T-helper 2 cell treated with Interferon-gamma antibody and Interleukin-4, amounts not matched to agents 100 ng/mL and 5 ng/mL, for 36 hours (primary cell): ENCODE results near the gene CAVIN1. TPM values are rescaled to one million over a fixed set of nuclear protein-coding genes. Genes with fewer than 3 reads are reported as not detected.
"Not testable (repeated sequence)": the region's sequence is repeated elsewhere in the genome, so short reads cannot be mapped to it uniquely, and the experiment has no call there.

ENCODE experiments used
- intact Hi-C: fragments of 100-400 bp; cut with micrococcal nuclease; formaldehyde crosslinking; loops from one replicate; pipeline ENCODE4 v1.15.1; 2023
- total RNA-seq: library from RNA; stranded (reverse); gene quantifications from 2 replicates; pipeline ENCODE4 v1.2.3, GENCODE V29; 2022

Gene CAVIN1
- total RNA-seq, 1 donor from 2014 or later = 3.5 TPM

DNA sequence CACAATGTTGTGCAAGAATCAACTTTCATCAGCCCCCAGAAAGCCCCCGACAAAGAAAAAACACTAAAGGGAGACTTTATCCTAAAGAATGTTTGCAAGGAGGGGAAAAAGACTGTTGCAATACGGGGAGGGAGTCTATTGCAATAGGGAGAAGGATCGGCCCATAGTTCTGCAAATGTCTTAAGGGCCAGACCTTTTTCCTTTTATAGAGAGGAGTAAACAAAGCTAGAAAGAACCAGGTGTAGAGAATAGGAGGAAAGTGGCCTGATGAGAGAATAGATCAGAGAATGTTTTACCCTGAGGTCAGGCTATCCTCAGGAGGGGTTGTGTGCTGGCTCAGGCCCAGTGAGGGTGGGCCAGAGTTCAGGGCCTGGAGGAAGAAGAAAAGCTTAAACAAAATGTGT is 8.7 kb upstream of the CAVIN1 start:
- intact Hi-C loops = no loop called here

DNA sequence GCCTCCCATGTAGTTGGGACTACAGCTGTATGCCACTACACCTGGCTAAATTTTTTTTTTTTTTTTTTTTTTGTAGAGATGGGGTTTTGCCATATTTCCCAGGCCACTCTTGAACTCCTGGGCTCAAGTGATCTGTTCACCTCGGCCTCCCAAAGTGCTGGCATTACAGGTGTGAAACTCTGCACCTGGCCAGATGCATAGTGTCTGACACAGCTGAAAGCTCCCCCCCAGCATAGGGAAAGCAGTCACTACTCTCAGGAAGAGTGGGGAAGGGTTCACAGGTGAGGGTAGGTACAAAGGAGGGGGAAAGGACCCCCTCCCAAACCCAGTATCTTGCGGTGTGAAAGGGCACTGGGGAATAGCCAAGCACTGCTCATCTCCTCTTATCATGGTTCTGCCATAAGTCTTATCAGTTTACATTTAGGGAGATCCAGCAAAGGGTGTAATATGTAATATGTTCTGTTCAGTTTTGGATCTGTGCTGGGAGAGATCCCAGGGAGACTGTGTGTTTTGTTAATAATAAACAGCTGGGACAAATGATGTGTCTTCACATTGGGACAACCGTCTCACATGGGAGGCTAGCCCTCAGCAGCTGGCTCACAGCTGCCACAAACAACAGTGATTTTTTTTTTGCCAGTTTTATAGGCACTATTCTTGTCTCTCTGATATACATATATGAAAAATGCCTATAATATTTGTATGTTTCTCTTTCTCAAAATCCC is 6.8 kb upstream of the CAVIN1 start:
- intact Hi-C loops = no loop called here

DNA sequence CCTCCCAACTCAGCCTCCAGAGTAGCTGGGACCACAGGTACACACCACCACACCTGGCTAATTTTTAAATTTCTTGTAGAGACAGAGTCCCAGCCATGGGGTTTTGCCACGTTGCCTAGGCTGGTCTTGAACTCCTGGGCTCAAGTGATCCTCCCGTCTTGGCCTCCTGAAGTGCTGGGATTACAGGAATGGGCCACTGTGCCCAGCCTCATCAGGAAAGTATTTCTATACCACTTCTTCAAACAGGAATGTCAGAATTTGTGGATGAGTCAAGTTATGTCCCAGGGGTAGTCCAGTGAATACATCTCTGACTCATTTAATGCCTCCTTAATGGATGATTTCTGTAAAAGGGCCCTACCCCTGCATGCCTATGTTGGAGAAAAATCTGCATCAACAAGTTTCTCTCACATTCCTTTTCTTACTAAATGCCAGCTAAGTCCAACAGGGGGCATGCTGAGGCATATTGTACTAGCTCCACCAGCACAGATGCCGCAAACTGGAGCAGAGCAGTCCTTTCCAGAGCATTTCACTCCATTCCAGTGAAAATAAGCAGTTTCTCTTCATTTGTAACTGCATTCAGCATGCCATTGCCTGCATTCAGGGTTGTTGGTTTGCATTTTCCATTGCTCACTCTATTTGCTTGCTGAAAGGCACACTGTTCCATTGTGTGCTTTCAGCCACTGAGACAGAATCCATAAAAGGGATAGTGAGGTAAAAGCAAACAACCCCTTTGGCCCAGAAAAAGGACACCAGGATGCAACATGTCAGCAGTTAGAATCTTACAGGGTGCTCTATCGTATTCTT is 5.3 kb upstream of the CAVIN1 start:
- intact Hi-C loops = loop anchor here (1.0 kb wide), 2 partner anchors 89 to 99 kb away; no protein-coding TSS in a partner anchor

DNA sequence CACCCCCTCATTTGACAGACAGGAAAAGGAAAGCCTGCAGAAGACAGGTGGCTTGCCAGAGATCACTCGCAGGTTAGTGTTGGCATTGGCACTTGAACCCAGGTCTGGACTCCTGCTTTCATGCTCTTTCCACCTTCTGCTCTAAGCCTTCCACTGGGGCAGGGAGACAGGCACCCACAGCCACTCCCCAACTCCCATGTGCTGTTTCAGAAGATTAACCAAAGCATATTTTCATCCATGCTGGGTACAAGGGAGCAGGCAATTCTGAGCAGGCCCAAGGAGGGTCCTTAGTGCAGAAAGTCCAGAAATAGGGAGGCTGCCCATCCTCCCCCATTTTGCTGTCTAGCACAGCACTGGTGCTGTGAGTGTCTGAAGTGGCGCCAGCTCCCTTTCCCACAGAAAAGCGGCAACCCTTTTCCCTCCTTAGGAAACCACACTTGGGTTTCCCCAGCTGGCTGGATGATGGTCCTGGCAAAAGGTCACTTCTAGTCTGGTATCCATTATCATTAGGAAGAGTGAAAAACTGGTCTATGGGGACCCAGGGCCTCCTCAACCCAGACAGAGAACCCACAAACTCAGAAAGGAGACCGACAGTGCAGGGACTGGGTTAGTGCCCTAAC is 2.0 kb upstream of the CAVIN1 start:
- intact Hi-C loops = no loop called here

DNA sequence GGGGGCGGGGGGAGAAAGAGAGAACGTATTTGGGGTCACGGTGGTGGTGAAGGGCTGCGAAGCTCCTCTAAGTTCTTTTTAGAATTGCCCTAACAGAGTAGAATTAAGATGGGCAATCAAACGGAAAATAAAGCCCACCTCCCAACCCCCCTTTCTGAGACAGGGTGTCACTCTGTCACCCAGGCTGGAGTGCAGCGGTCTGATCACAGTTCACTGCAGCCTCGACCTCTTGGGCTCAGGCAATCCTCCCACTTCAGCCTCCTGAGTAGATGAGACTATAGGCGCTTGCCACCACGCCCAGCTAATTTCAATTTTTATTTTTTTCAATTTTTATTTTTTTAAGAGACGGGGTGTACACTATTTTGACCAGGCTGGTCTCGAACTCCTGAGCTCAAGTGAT is 710 bp upstream of the CAVIN1 start:
- intact Hi-C loops = no loop called here

DNA sequence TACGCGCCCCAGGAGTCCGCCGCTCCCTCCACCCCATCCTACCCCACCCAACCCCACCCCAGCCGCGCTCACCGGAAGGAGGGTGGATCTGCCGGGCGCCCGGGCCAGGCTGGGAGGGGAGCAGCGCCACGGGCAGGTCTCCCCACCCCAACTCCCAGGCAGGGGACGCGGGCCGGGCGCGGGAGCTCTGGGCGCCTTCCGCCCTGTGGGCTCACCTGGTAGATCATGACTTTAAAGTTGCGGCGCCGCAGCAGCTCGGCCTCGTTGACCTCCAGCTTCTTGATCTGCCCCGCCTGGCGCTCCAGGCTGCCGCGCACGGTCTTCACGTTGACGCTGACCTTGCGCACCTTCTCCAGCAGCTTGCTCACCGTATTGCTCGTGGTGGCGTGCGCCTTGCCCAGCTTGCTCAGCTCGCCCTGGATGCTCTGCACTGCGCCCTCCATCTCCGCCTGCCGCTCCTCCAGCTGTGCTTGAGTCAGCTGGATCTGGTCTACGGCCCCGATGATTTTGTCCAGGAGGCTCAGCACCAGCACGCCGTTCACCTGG is 571 bp downstream of the CAVIN1 start:
- intact Hi-C loops = no loop called here

DNA sequence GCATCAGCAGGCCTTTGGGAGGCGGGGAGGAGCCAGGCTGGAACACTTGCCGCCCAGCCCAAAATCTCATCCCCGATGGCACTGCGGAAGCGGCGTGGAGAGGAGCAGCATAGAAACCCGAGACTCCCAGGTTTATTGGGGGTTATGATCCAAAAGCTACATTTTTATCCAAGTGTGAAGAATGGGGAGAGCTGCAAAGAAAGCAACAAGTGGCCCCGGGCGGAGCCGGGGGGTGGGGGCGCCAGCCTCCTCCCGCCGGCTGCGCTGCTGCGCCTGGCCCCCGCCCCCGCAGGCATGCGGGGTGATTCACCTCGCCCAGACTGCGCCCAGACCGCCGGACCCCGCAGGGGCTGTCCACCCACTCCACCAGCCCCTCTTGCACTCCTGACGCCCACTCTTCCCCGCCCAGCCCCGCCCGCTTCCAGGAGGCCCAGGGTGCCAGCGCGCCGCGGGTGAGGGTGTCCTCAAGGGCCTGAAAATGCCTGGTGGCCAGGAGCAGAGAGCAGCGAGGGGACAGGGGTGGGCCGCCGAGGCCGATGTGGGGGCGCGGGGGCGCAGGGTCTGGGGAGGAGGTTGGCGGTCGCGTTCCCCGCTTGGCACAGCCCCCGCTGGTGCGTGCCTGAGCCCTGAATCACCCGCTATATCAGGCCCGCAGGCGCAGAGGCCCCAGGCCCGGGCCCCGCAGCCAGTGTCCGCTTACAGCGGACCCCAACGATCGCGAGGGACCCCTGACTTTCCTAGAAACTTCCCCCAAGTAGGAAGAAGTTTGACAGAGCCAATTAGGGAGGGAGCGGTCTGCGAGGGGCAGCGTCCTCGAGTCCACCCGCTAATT is 1.3 kb downstream of the CAVIN1 start:
- intact Hi-C loops = no loop called here

DNA sequence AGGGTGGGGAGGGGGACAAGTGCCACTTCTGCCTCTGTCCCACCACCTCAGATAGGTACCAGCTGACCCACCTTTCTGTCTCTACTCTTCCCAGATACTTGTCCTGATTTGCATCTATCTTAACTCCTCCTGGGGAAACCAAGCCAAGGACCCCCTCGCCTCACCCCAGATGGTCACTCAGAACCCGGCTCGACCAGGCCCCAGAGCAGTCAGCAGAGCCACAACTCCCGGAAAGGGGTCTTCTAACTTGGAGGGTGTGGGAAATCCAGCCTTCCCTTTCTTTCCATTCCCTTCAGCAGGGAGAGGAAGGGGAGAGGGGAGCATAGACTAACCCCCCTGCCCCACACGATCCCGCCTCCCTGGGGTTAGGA is 1.9 kb downstream of the CAVIN1 start:
- intact Hi-C loops = no loop called here

DNA sequence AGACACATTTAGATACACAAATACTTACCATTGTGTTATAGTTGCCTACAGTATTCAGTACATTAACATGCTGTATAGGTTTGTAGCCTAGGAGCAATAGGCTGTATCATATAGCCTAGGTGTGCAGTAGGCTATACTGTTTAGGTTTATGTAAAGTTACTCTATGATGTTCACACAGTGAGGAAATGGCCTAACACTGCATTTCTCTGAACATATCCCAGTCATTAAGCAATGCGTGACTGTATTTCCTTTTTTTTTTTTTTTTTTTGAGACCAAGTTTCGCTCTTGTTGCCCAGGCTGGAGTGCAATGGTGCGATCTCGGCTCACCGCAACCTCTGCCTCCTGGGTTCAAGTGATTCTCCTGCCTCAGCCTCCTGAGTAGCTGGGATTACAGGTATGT is 5.1 kb downstream of the CAVIN1 start:
- intact Hi-C loops = not testable (repeated sequence)

DNA sequence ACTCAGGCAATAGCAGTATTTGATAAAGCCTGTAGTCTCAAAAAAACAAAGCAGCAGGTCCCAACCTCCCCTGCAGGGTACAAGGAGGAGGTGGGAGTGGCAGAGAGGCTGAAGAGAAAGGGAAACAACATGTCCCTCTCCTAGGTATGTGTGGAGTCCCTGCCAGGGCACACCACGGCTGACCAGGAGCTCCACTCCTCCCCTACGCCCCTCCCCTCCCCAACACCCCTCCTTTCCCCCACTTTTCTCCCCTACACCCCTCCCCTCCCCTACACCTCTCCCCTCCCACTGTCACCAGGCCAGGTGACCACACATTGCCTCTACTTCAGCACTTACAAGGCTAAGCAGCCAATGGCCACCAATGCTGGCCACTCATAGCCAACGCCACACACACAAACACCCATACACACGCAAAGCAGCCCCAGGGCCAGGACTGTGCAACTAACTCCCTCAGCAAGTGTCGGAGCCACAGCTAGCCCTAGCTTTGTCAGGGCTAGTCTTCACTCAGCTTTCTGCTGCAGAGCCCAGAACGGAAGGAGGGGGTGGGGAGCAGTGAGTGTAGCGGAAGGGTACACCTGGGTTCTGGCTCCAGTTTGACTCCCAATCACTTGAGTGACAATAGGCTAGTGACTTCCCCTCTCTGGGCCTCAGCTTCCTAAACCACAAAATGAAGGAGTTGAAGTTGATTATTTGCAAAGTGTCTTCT is 8.2 kb downstream of the CAVIN1 start:
- intact Hi-C loops = no loop called here

DNA sequence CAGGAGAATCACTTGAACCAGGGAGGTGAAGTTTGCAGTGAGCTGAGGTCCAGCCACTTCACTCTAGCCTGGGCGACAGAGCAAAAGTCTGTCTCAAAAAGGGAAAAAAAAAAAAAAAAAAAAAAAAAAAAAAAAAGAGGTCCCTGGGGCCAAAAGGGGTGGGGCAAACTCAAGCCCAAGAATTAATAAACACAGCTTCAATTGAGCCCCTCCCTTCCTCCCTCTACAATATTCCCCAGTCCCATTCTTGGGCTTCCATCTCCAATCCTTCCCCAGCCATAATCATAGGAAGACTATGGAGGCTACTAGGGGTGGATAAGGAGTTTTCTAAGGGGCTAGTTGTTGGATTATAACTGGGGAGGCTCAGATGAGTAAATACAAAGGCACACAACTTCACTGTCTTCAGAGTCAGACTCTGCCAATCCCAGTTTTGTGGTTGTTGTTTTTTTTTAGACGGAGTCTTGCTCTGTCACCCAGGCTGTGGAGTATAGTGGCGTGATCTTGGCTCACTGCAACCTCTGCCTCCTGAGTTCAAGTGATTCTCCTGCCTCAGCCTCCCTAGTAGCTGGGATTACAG is 9.5 kb downstream of the CAVIN1 start:
- intact Hi-C loops = no loop called here

DNA sequence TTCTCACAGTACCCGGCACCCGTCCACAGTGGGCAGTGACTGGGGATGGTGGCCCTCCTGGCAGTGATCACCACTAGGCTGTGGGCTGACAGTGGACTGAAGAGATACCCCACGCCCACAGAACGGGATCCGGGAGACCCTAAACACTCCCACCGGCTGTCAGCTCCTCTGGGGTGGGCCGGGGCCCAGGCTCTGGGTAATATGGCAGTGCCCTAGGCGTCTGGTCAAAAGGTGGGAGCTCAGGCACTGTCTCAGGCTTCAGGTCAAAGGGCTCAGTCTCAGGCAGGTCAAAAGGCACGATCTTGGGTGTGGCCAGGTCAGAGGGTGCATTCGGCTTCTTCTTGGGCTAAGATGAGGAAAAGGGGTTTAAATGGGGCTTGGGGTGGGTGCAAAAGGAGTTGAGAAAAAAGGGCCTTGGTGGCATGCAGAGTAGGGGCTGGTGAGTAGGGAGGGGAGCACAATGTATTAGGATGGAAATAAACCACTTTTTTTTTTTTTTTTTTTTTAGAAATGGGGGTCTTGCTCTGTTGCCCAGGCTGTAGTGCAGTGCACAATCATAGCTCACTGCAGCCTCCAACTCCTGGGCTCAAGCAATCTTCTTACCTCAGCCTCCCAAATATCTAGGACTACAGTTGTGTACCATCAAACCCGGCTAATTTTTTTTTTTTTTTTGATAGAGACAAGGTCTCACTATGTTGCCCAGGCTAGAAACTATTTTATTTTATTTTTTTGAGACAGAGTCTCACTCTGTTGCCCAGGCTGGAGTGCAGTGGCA is 11.0 kb downstream of the CAVIN1 start:
- intact Hi-C loops = no loop called here

DNA sequence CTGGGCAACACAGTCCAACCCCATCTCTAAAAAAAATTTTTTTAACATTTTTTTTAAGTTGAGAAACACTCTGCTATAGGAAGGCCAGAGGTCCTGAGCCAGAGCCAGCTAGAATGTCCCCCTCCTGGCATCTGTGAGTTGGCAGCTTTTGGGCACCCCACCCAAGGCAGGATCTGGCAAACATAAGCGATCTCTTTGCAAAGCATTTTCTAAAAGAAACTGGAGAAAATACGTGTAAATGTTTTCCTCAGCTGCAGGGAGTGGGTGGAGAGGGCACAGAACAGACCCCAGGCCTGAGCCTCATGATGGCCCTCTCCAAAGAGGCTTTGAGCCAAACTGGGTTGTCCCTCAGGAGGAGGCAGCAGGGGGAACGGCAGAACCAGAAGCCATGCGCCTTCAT is 11.7 kb downstream of the CAVIN1 start:
- intact Hi-C loops = no loop called here

DNA sequence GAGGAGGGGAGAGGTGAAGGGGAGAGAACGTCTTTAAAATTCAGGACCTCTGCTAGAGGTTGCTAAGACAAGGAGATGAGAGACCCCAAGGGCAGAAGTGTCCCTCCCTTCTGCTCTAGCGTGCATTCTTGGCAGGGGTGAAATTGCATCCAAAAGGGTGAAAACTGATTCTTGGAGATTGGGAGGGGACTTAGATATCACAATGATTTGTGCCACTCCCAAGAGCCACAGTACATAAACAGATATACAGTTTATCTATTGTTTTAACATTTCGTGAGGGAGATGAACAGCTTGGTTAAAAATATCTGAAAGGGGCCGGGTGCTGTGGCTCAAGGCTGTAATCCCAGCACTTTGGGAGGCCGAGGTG is 12.8 kb downstream of the CAVIN1 start:
- intact Hi-C loops = no loop called here

DNA sequence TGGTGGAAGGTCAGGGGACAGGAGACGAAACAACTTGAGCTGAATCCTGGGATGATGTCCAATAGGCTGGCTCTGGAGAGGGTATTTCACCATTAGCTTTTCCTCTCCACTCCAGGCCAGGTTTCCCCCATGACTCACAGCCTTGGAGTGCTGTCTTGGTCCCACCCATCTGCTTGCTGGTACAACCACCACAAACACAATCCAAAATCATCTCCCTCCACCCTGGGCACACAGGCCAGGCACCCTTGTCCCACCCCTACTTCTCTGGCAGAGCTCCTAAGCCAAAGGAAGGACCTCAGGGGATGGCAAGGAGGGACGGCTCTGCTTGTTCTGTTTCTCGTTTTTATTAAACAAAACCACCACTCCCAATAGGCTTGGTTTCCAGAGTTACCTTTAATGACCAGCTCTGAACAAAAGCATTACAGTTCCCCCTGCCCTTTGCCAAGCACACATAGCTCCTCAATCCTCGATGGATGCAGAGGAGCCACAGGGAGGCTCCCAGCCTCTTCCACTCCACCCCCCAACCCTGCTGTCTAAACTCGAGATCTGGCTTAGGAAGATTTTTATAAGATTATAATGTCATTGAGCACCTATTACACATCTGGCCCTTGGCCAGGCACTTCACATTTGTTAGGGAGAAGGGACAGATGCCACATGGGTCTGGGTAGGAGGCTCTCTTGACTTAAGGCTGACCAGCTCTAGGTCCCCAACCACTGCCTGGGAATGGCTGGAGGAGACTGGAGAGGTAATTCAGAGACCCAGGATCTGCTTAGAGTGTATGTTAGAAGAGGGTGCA is 13.3 kb downstream of the CAVIN1 start:
- intact Hi-C loops = no loop called here

DNA sequence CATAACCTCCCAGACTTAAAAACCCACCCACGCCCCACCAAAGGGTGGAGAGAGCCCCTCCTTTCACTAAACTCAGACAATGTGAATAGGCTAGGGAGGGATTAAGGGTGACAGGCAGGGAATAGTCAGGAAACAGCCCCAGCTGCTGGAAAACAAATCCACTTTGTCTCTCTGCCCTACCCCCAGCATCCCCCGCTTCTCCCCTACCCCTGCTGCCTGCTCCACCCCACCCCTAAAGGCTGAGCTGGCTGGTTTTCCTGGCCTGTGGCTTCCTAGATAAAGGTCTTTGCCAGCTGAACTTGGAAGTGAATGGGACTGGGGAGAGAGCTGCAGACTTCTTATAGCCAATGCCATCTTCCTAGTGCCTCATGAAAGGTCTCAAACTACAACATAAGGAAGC is 15.0 kb downstream of the CAVIN1 start:
- intact Hi-C loops = no loop called here

DNA sequence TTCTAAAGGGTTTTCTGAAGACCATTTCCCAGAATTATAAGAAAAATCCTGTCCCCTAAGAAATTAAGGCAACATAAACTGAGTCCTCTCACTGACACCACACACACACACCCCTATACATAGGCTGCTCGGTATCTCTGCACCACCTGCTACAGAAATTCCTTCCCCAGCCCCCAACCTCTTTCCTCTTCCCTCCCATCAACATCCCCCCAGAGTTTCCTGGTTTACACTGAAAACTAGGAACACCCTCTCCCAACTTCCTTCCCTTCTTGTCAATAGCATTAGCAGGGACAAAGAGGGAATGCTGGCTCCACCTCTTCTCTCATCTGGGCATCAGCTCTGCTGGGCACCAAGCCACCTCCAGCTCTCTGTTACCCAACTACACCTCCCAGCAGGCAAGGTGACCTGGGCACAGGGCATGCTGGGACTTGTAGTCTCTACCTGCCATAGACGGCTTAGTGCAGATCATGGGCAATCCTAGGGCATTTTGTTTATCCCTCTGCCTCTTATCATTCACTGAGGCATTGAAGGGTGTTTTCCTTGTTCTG is 15.7 kb downstream of the CAVIN1 start:
- intact Hi-C loops = no loop called here

DNA sequence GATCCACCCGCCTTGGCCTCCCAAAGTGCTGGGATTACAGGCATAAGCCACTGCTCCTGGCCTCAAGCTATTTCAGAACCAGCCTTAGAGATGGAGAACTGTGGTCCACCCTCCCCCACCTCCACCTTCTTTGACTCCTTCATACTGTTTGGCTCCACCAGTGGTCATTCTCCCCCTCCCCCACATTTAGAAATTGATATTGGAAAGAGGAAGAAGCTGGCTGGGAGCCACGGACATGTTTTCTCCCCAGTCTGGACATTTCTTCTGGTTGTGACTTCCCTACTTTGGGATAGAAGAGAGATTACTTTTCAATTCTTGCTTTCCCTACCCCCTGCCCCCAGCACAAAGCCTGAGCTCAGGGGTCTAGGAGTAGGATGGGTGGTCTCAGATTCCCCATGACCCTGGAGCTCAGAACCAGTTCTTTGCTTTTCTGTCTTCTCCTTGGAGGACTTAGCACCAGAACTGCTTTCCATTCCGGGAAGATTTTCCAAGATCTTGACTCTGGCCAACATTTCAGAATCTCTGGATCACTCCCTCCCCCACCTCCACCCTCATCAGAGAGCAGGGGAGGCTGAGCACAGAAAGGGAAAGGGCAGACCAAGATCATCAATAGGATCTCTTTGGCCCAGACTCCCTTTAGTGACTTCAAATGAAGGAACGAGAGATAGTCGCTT is 16.3 kb downstream of the CAVIN1 start:
- intact Hi-C loops = loop anchor here (1.0 kb wide), 1 partner anchor 84 kb away; no protein-coding TSS in a partner anchor
